Measurements from ENCODE around the gene PREB. TPM values are rescaled to one million over a fixed set of nuclear protein-coding genes. Genes with fewer than 3 reads are reported as not detected.
A peak's percentile ranks its signal among the peaks of the same experiment; 100 is the strongest.

Gene PREB
- total and polyA plus RNA-seq, 2 of the 13 experiments (the other 11 are each of a cell fraction or from before 2014, with no cell fraction given): 112 to 192 TPM

GRCh38 chr2:27177441-27178351 lies 43.3 kb upstream of the PREB start (continued):
- TF ChIP-seq YEATS4 (CRISPR knock-in tag; IDR thresholded peaks at IDR 0.05; ENCODE audit: borderline replicate concordance): peak; percentile 41; the same call in 1 of the 2 replicates
- TF ChIP-seq RFX5 (IDR thresholded peaks at IDR 0.05; ENCODE audit: low read depth, low read length): peak; percentile 75
- no peak for TF ChIP-seq ZBTB7A (CRISPR knock-in tag; IDR thresholded peaks at IDR 0.05)
- TF ChIP-seq TFAP4 (IDR thresholded peaks at IDR 0.05; ENCODE audit: borderline replicate concordance, low read depth): peak; percentile 75
- 0 out of 2 replicates have a peak, but pooled peaks have one; percentile 79 for TF ChIP-seq RNF219 (CRISPR knock-in tag; IDR thresholded peaks at IDR 0.05)
- no peak for TF ChIP-seq TCF12 (IDR thresholded peaks at IDR 0.05)
- TF ChIP-seq TCF12 (CRISPR knock-in tag; IDR thresholded peaks at IDR 0.05): peak; percentile 99
- TF ChIP-seq ATF5 (CRISPR knock-in tag; IDR thresholded peaks at IDR 0.05; ENCODE audit: low read depth): no peak
- TF ChIP-seq ARID3A (IDR thresholded peaks at IDR 0.05; ENCODE audit: low read depth, low read length): peak; percentile 99
- TF ChIP-seq RARG (CRISPR knock-in tag; IDR thresholded peaks at IDR 0.05; ENCODE audit: low read depth): no peak
- no peak for TF ChIP-seq ZNF230 (CRISPR knock-in tag; IDR thresholded peaks at IDR 0.05)
- TF ChIP-seq SP1 (IDR thresholded peaks at IDR 0.05): no peak
- TF ChIP-seq SP1 (CRISPR knock-in tag; IDR thresholded peaks at IDR 0.05): no peak; the same call in 1 of the 2 replicates
- no peak for TF ChIP-seq ZFP36 (IDR thresholded peaks at IDR 0.05; ENCODE audit: borderline replicate concordance, low read depth, low read length, partially characterized antibody)
- no peak for TF ChIP-seq TMF1 (CRISPR knock-in tag; IDR thresholded peaks at IDR 0.05; ENCODE audit: low read depth)
- no peak for TF ChIP-seq PLSCR1 (CRISPR knock-in tag; IDR thresholded peaks at IDR 0.05; ENCODE audit: borderline replicate concordance)
- TF ChIP-seq ZKSCAN8 (CRISPR knock-in tag; IDR thresholded peaks at IDR 0.05; ENCODE audit: borderline replicate concordance): peak; percentile 87; the same call in 1 of the 2 replicates
- peak; percentile 78; the same call in 1 of the 2 replicates for TF ChIP-seq ZNF747 (CRISPR knock-in tag; IDR thresholded peaks at IDR 0.05; ENCODE audit: borderline replicate concordance)
- no peak for TF ChIP-seq RAD51 (IDR thresholded peaks at IDR 0.05; ENCODE audit: borderline replicate concordance)
- peak; percentile 54; the same call in 1 of the 2 replicates for TF ChIP-seq ELF1 (CRISPR knock-in tag; IDR thresholded peaks at IDR 0.05)

Measured in HepG2 (cell line).